Mesothelial cell of epicardium (in vitro differentiated cells): ENCODE data around the gene POT1. TPM values are rescaled to one million over a fixed set of nuclear protein-coding genes. Genes with fewer than 3 reads are reported as not detected.

Experiments
- DNase-seq, 2 experiments: peaks; one replicate each; pipeline ENCODE4 v3.0.0; 2021; ENCODE audit warnings: low spot score in 2 of 2; ENCODE audit not compliant: unreplicated experiment in 2 of 2
- H3K27ac Mint-ChIP-seq: 2 replicates; pipeline ENCODE4 v1.8.0; 2021; ENCODE audit warnings: mixed read lengths
- H3K27me3 Mint-ChIP-seq: 2 replicates; pipeline ENCODE4 v1.8.0; 2021; ENCODE audit warnings: low read depth, mixed read lengths
- H3K36me3 Mint-ChIP-seq: 2 replicates; pipeline ENCODE4 v1.8.0; 2021; ENCODE audit warnings: mixed read lengths
- H3K4me1 Mint-ChIP-seq: 2 replicates; pipeline ENCODE4 v1.8.0; 2021; ENCODE audit warnings: mixed read lengths
- H3K4me3 Mint-ChIP-seq: 2 replicates; pipeline ENCODE4 v1.8.0; 2021; ENCODE audit warnings: mild to moderate bottlenecking, moderate library complexity, mixed read lengths
- H3K9me3 Mint-ChIP-seq: 2 replicates; pipeline ENCODE4 v1.8.0; 2021; ENCODE audit warnings: mixed read lengths
- CTCF ChIP-seq: fragments of 200-600 bp; sonication (generic); IDR thresholded peaks from one replicate; pipeline ENCODE4 v1.5.0; 2021; ENCODE audit warnings: antibody characterized with exemption; ENCODE audit not compliant: unreplicated experiment
- total RNA-seq: library from RNA; stranded (reverse); gene quantifications from 3 replicates; pipeline ENCODE4 v1.2.1, GENCODE V29; 2021

POT1 gene
- total RNA-seq, 1 donor from 2014 or later, result 34.2 TPM

GRCh38 chr7:124792696-124793095 lies 136.9 kb downstream of the POT1 start:
- TF ChIP-seq CTCF, result no peak
- H3K4me3 Mint-ChIP-seq, result no peak overlapping the region
- H3K27me3 Mint-ChIP-seq, result no peaks in the 10 kb centered on the region
- H3K9me3 Mint-ChIP-seq, result peaks cover 14% of the 10 kb centered on the region
- H3K4me1 Mint-ChIP-seq, result peaks cover 21% of the 10 kb centered on the region
- DNase-seq, result no peak
- no peak overlapping the region for H3K27ac Mint-ChIP-seq
- no peaks in the 10 kb centered on the region for H3K36me3 Mint-ChIP-seq

- Mint-ChIP-seq H3K4me1 (peaks cover 21% of the 10 kb centered on the region), H3K27me3 (no peaks in the 10 kb centered on the region), H3K4me3 (no peak overlapping the region), H3K36me3 (no peaks in the 10 kb centered on the region), H3K27ac (no peak overlapping the region), H3K9me3 (peaks cover 14% of the 10 kb centered on the region)
- no peak for DNase-seq
- TF ChIP-seq CTCF, result no peak
These were observed 137.6 kb downstream of the POT1 start for GRCh38 chr7:124792002-124792401.

GRCh38 chr7:124791426-124791825 lies 138.2 kb downstream of the POT1 start:
- H3K4me1 Mint-ChIP-seq, result peaks cover 21% of the 10 kb centered on the region
- no peak overlapping the region for H3K4me3 Mint-ChIP-seq
- no peak overlapping the region for H3K27ac Mint-ChIP-seq
- no peaks in the 10 kb centered on the region for H3K27me3 Mint-ChIP-seq
- H3K9me3 Mint-ChIP-seq, result peaks cover 10% of the 10 kb centered on the region
- no peaks in the 10 kb centered on the region for H3K36me3 Mint-ChIP-seq
- TF ChIP-seq CTCF, result no peak
- no peak for DNase-seq

- H3K36me3 Mint-ChIP-seq, result no peaks in the 10 kb centered on the region
- H3K4me3 Mint-ChIP-seq, result no peak overlapping the region
- TF ChIP-seq CTCF, result no peak
- peaks cover 2% of the 10 kb centered on the region for H3K9me3 Mint-ChIP-seq
- no peak for DNase-seq
- no peaks in the 10 kb centered on the region for H3K27me3 Mint-ChIP-seq
- peaks cover 21% of the 10 kb centered on the region for H3K4me1 Mint-ChIP-seq
- H3K27ac Mint-ChIP-seq, result no peak overlapping the region
These were observed 139.0 kb downstream of the POT1 start for GRCh38 chr7:124790645-124791044.

- Mint-ChIP-seq H3K27me3 (no peaks in the 10 kb centered on the region), H3K36me3 (no peaks in the 10 kb centered on the region), H3K9me3 (no peaks in the 10 kb centered on the region), H3K4me1 (peaks cover 16% of the 10 kb centered on the region), H3K4me3 (no peak overlapping the region), H3K27ac (no peak overlapping the region)
- DNase-seq, result no peak
- TF ChIP-seq CTCF, result no peak
These were observed 143.6 kb downstream of the POT1 start for GRCh38 chr7:124785994-124786393.
